B cell (primary cell): ENCODE data around the gene LBR. TPM values are rescaled to one million over a fixed set of nuclear protein-coding genes. Genes with fewer than 3 reads are reported as not detected.

ENCODE experiments used
- ATAC-seq: fragments of 200-7000 bp; cut with Tn5 transposase; one replicate; pipeline ENCODE4 v1.10.0; 2021; ENCODE audit warnings: low read depth, mild to moderate bottlenecking, moderate number of reproducible peaks, moderate library complexity
- CTCF ChIA-PET: fragments of 350-600 bp; sonication (Branson Sonifier 250); formaldehyde crosslinking; loops from one replicate; lab custom pipeline; 2021; ENCODE audit warnings: antibody characterized with exemption, inconsistent platforms; lab: Charles Lee
- POLR2A ChIA-PET: fragments of 350-600 bp; sonication (Branson Sonifier 250); formaldehyde crosslinking; loops from one replicate; lab custom pipeline; 2021; ENCODE audit warnings: antibody characterized with exemption; lab: Charles Lee
- DNase-seq: peaks from one replicate; pipeline ENCODE4 v3.0.0; 2013
- H2AFZ ChIP-seq: 2 replicates; pipeline ENCODE4 v1.6.1; 2012; ENCODE audit warnings: mild to moderate bottlenecking, low read depth, low read length; ENCODE audit not compliant: insufficient read depth, poor library complexity, severe bottlenecking
- H3K27ac ChIP-seq, 2 donors: 1 replicate in 1 of 2; 2 replicates in 1 of 2; pipeline ENCODE4 v1.5.1; 2012 to 2013; ENCODE audit warnings: low read length in 2 of 2, mild to moderate bottlenecking in 2 of 2, moderate library complexity in 1 of 2
- H3K27me3 ChIP-seq, 4 experiments: fragments of 200-600 bp in 1 of 4; sonication (generic) in 1 of 4; replicated peaks in 1 of 4; 1 replicate in 2 of 4; 2 replicates in 2 of 4; pipeline versions ENCODE4 v1.6.1 to v1.7.0; 2013 to 2016; ENCODE audit warnings: low read length in 3 of 4, mild to moderate bottlenecking in 2 of 4, mixed read lengths in 1 of 4, moderate library complexity in 1 of 4; ENCODE audit not compliant: insufficient read depth in 4 of 4, control insufficient read depth in 3 of 4; ENCODE audit errors: control extremely low read depth in 1 of 4
- H3K36me3 ChIP-seq, 2 experiments: replicated peaks in 1 of 2; 1 replicate in 1 of 2; 2 replicates in 1 of 2; pipeline versions ENCODE4 v1.6.1 to v1.7.1; 2013; ENCODE audit warnings: low read length in 1 of 2; ENCODE audit not compliant: insufficient read depth in 2 of 2, control insufficient read depth in 1 of 2; ENCODE audit errors: control extremely low read depth in 1 of 2, extremely low read depth in 1 of 2
- H3K4me1 ChIP-seq, 2 donors: fragments of 200-600 bp in 1 of 2; sonication (generic) in 1 of 2; 1 replicate in 1 of 2; 2 replicates in 1 of 2; pipeline versions ENCODE4 v1.5.1 to v1.6.1; 2013 to 2017; ENCODE audit warnings: low read length in 2 of 2; ENCODE audit not compliant: control insufficient read depth in 2 of 2, insufficient read depth in 2 of 2
- H3K4me2 ChIP-seq: replicated peaks from 2 replicates; pipeline ENCODE3; 2012; ENCODE audit warnings: mild to moderate bottlenecking, low read depth, low read length; ENCODE audit not compliant: poor library complexity, severe bottlenecking
- H3K4me3 ChIP-seq, 5 experiments: fragments of 200-600 bp in 1 of 5; sonication (generic) in 1 of 5; 1 replicate in 3 of 5; 2 replicates in 2 of 5; pipeline versions ENCODE4 v1.5.1 to v1.7.0; 2011 to 2016; ENCODE audit warnings: low read length in 4 of 5, mild to moderate bottlenecking in 4 of 5, low read depth in 2 of 5, control low read depth in 1 of 5, moderate library complexity in 1 of 5; ENCODE audit not compliant: insufficient read depth in 1 of 5; ENCODE audit errors: control extremely low read depth in 1 of 5, extremely low read depth in 1 of 5
- H3K79me2 ChIP-seq: fragments of 200-600 bp; sonication (generic); one replicate; pipeline ENCODE4 v1.6.0; 2016; ENCODE audit warnings: low read length; ENCODE audit not compliant: control insufficient read depth, insufficient read depth
- H3K9ac ChIP-seq: fragments of 200-600 bp; sonication (generic); 2 replicates; pipeline ENCODE4 v1.6.1; 2017; ENCODE audit warnings: mild to moderate bottlenecking, low read length, moderate library complexity
- H3K9me3 ChIP-seq, 3 donors: one replicate each; pipeline versions ENCODE4 v1.6.1 to v1.7.1; 2013; ENCODE audit warnings: low read length in 2 of 3; ENCODE audit not compliant: control insufficient read depth in 2 of 3, insufficient read depth in 1 of 3; ENCODE audit errors: control extremely low read depth in 1 of 3
- H4K20me1 ChIP-seq: 2 replicates; pipeline ENCODE4 v1.6.0; 2012; ENCODE audit warnings: mild to moderate bottlenecking, low read length; ENCODE audit not compliant: insufficient read depth, control insufficient read depth, poor library complexity, severe bottlenecking
- H3K27ac Mint-ChIP-seq: one replicate; pipeline ENCODE4 v1.8.0; 2021; ENCODE audit warnings: mixed read lengths
- H3K27me3 Mint-ChIP-seq: one replicate; pipeline ENCODE4 v1.8.0; 2021; ENCODE audit warnings: mixed read lengths
- H3K4me1 Mint-ChIP-seq: one replicate; pipeline ENCODE4 v1.8.0; 2021; ENCODE audit warnings: mixed read lengths
- H3K4me3 Mint-ChIP-seq: one replicate; pipeline ENCODE4 v1.8.0; 2021; ENCODE audit warnings: mixed read lengths
- H3K9me3 Mint-ChIP-seq: one replicate; pipeline ENCODE4 v1.8.0; 2022; ENCODE audit warnings: mixed read lengths; ENCODE audit not compliant: insufficient read depth
- CTCF ChIP-seq: fragments of 200-600 bp; IDR thresholded peaks from one replicate; pipeline ENCODE4 v1.8.0; 2022; ENCODE audit warnings: antibody characterized with exemption, mild to moderate bottlenecking
- EZH2 ChIP-seq: IDR thresholded peaks from 2 replicates; pipeline ENCODE4 v1.6.1; 2012; ENCODE audit warnings: borderline replicate concordance, low read depth, mild to moderate bottlenecking, moderate library complexity, low read length; ENCODE audit not compliant: insufficient read depth, poor library complexity, severe bottlenecking
- WGBS: methylation state at CpG from one replicate; pipeline ENCODE4 v1.1.5; 2013; ENCODE audit warnings: missing lambda C conversion rate; ENCODE audit not compliant: insufficient coverage; 5-methylcytosine and 5-hydroxymethylcytosine counted together
- intact Hi-C: fragments of 100-400 bp; cut with micrococcal nuclease; formaldehyde crosslinking; loops from one replicate; pipeline ENCODE4 v1.10.0; 2022
- polyA plus RNA-seq: library from polyadenylated mRNA; depleted of rRNA; stranded (reverse); fragments of >200 nt; gene quantifications from 2 replicates; pipeline ENCODE4 v1.2.3, GENCODE V29; 2012
- total RNA-seq, 2 donors: library from RNA; stranded (reverse); fragments of 120-200 nt in 1 of 2; gene quantifications; 1 replicate in 1 of 2; 2 replicates in 1 of 2; pipeline versions ENCODE4 v1.2.3 to v1.2.4, GENCODE V29; 2013 to 2022

Gene LBR
- total and polyA plus RNA-seq, 2 donors (not counting 1 experiment from before 2014, with no cell fraction given), result 19.3 to 167 TPM

- DNase-seq (no peak), ATAC-seq (no peak)
- Histone ChIP-seq H3K9ac (no peak overlapping the region), H4K20me1 (peaks cover 9% of the 10 kb centered on the region), H3K27me3 (no peaks in the 10 kb centered on the region), H3K79me2 (peaks cover 14% of the 10 kb centered on the region), H3K36me3 (peaks cover 4 to 87% of the 10 kb centered on the region in 2 experiments), H3K4me1 (no peaks in the 10 kb centered on the region), H3K4me3 (no peak overlapping the region), H2AFZ (no peak overlapping the region), H3K9me3 (no peaks in the 10 kb centered on the region), H3K27ac (no peak overlapping the region), H3K4me2 (no peak overlapping the region)
- H3K27me3 Mint-ChIP-seq, result no peaks in the 10 kb centered on the region
- intact Hi-C loops, result no loop called here
- CTCF ChIA-PET, result no interaction called here
- no peak for TF ChIP-seq EZH2
- no peak for TF ChIP-seq CTCF
- WGBS, result 100% methylated on average over 6 of the region's 8 CpGs
- POLR2A ChIA-PET, result interaction anchor here (0.5 kb wide), 1 partner anchor 43 kb away, joined by 5 read pairs; no protein-coding TSS in a partner anchor
- no peak overlapping the region for H3K4me3 Mint-ChIP-seq
- H3K4me1 Mint-ChIP-seq, result no peaks in the 10 kb centered on the region
- no peaks in the 10 kb centered on the region for H3K9me3 Mint-ChIP-seq
- H3K27ac Mint-ChIP-seq, result no peak overlapping the region
These were observed 20.7 kb downstream of the LBR start for GRCh38 chr1:225406976-225407725.

DNA sequence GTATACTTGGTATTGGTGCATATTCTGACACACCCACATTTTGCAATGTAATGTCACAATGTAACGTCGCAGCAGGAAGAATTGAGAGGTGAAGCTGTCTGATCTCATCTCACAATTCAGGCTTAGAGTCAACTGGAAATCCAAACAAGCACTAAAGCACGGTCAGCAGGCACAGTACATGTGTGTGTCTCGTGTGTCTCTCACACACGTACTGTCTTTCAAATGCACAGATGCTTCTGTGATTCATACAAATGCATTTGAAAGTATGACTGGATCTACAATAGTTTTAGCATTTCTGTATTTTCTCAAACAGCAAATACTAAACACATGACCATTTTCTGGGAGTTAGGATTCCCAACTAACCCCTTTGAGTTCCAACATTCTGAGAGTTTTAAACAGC is 26.9 kb downstream of the LBR start:
- Histone ChIP-seq H3K4me3 (no peak overlapping the region), H4K20me1 (no peaks in the 10 kb centered on the region), H3K79me2 (no peaks in the 10 kb centered on the region), H3K9me3 (no peaks in the 10 kb centered on the region), H3K27me3 (no peaks in the 10 kb centered on the region), H3K4me2 (no peak overlapping the region), H2AFZ (no peak overlapping the region), H3K36me3 (peaks cover 3 to 55% of the 10 kb centered on the region in 2 experiments), H3K9ac (no peak overlapping the region), H3K4me1 (no peaks in the 10 kb centered on the region), H3K27ac (no peak overlapping the region)
- H3K4me3 Mint-ChIP-seq, result no peak overlapping the region
- intact Hi-C loops, result no loop called here
- TF ChIP-seq EZH2, result no peak
- no peak for TF ChIP-seq CTCF
- CTCF ChIA-PET, result no interaction called here
- DNase-seq, result no peak
- WGBS, result 93% methylated on average over 2 of the region's 5 CpGs
- H3K4me1 Mint-ChIP-seq, result no peaks in the 10 kb centered on the region
- POLR2A ChIA-PET, result no interaction called here
- H3K27me3 Mint-ChIP-seq, result no peaks in the 10 kb centered on the region
- ATAC-seq, result no peak
- no peak overlapping the region for H3K27ac Mint-ChIP-seq
- no peaks in the 10 kb centered on the region for H3K9me3 Mint-ChIP-seq
